Epithelial cell of proximal tubule (primary cell): ENCODE data around the gene CCNE1. TPM values are rescaled to one million over a fixed set of nuclear protein-coding genes. Genes with fewer than 3 reads are reported as not detected.
"Not testable (repeated sequence)": the region's sequence is repeated elsewhere in the genome, so short reads cannot be mapped to it uniquely, and the experiment has no call there.

ENCODE experiments used
- DNase-seq: peaks from one replicate; pipeline ENCODE4 v3.0.0-alpha.2; 2011; ENCODE audit warnings: low read depth
- H3K4me3 ChIP-seq: 2 replicates; pipeline ENCODE4 v1.5.1; 2011; ENCODE audit warnings: low read depth, mild to moderate bottlenecking, low read length
- total RNA-seq: library from RNA; depleted of rRNA; stranded (reverse); fragments of >200 nt; gene quantifications from 2 replicates; pipeline ENCODE4 v1.2.3, GENCODE V29; 2015
- TF ChIP-seq, protein P1 (sequence below): conservative IDR thresholded peaks from 2 replicates; pipeline ENCODE4 v1.5.1; 2012; ENCODE audit warnings: low read depth, mild to moderate bottlenecking, low read length

Gene CCNE1
- total RNA-seq, 1 donor from 2014 or later = 18.6 TPM

DNA sequence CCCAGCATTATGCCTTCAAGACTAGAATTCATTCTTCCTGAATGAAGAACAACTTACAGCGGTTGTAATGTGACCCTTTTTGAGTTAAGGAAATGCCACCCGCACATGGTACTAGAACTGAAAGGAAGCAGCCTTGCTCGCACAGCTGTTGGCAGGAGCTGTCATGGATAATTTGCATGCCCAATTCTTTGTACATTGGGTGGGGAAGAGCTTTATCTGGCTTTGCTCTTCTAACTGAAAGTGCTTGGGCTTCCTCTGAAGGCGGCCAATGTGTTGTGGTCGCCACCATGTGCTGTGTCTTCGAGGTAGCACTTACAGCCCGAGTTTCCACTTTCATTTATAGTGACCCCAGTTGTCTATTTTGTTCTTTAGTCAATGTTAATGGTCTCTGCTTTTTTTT, 3.4 kb downstream of the CCNE1 start:
- H3K4me3 ChIP-seq = no peak overlapping the region
- DNase-seq = no peak
- TF ChIP-seq, protein P1, sequence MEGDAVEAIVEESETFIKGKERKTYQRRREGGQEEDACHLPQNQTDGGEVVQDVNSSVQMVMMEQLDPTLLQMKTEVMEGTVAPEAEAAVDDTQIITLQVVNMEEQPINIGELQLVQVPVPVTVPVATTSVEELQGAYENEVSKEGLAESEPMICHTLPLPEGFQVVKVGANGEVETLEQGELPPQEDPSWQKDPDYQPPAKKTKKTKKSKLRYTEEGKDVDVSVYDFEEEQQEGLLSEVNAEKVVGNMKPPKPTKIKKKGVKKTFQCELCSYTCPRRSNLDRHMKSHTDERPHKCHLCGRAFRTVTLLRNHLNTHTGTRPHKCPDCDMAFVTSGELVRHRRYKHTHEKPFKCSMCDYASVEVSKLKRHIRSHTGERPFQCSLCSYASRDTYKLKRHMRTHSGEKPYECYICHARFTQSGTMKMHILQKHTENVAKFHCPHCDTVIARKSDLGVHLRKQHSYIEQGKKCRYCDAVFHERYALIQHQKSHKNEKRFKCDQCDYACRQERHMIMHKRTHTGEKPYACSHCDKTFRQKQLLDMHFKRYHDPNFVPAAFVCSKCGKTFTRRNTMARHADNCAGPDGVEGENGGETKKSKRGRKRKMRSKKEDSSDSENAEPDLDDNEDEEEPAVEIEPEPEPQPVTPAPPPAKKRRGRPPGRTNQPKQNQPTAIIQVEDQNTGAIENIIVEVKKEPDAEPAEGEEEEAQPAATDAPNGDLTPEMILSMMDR = no peak

DNA sequence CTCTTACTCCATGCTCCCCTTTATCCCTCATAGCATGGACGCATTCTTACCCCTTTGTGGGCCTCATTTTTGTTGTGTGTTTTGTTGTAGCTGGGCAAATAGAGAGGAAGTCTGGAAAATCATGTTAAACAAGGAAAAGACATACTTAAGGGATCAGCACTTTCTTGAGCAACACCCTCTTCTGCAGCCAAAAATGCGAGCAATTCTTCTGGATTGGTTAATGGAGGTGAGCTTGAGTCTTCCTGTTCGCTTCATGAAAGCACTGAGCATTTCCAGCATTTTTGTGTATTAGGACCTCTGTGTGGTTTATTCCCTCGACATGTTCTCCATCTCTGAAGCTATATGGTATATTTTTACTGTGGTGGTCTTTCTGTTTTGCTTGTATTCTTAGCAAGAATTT, 5.5 kb downstream of the CCNE1 start:
- DNase-seq = no peak
- no peak overlapping the region for H3K4me3 ChIP-seq
- TF ChIP-seq, protein P1 = no peak

DNA sequence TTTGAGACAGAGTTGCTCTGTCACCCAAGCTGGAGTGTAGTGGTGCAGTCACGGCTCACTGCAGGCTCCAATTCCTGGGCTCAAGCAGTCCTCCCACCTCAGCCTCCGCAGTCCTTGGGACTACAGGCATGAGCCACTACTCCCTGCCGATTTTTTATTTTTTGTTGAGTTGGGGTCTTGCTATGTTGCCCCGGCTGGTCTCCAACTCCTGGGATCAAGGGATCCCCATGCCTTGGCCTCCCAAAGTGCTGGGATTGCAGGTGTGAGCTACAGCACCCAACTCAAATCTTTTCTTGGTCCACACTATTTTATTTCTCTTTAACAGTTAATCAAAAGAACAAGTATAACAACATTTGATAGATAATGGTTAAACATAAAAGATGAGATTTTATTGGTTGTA, 7.5 kb downstream of the CCNE1 start:
- DNase-seq = no peak
- no peak overlapping the region for H3K4me3 ChIP-seq
- TF ChIP-seq, protein P1 = no peak

DNA sequence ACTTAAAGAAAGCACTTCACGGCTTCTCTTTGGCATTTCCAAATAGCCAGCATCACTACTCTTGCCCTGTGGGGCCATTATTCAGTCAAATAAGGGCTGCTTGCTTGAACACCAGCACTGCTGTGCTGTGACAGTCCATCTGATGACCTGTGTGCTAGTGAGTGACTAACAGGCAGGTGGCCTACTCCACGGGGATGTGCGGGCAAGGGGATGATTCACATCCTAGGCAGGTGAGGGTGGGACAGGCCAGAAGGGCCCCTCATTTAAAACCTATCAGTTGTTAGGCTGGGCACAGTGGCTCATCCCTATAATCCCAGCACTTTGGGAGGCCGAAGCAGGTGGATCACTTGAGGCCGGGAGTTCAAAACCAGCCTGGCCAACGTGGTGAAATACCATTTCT, 8.2 kb downstream of the CCNE1 start:
- TF ChIP-seq, protein P1 = no peak
- DNase-seq = no peak
- H3K4me3 ChIP-seq = no peak overlapping the region

DNA sequence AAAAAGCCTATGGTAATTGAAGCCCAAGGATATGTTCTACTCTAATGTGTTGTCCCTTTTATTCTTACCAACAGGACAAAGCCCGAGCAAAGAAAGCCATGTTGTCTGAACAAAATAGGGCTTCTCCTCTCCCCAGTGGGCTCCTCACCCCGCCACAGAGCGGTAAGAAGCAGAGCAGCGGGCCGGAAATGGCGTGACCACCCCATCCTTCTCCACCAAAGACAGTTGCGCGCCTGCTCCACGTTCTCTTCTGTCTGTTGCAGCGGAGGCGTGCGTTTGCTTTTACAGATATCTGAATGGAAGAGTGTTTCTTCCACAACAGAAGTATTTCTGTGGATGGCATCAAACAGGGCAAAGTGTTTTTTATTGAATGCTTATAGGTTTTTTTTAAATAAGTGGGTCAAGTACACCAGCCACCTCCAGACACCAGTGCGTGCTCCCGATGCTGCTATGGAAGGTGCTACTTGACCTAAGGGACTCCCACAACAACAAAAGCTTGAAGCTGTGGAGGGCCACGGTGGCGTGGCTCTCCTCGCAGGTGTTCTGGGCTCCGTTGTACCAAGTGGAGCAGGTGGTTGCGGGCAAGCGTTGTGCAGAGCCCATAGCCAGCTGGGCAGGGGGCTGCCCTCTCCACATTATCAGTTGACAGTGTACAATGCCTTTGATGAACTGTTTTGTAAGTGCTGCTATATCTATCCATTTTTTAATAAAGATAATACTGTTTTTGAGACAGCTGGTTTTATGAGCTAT, 12.0 kb downstream of the CCNE1 start:
- TF ChIP-seq, protein P1 = no peak

DNA sequence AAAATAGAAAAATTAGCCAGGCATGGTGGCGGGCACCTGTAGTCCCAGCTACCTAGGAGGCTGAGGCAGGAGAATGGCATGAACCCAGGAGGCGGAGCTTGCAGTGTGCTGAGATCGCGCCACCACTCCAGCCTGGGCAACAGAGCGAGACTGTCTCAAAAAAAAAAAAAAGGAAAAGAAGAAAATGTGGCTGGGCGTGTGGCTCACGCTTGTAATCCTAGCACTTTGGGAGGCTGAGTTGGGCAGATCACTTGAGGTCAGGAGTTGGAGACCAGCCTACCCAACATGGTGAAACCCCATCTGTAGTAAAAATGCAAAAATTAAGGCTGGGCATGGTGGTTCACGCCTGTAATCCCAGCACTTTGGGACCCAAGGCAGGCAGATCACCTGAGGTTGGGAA, 13.5 kb downstream of the CCNE1 start:
- H3K4me3 ChIP-seq, DNase-seq: not testable (repeated sequence)

More for the DNA sequence above, 12.0 kb downstream of the CCNE1 start:
- no peak overlapping the region for H3K4me3 ChIP-seq
- DNase-seq = no peak

DNA sequence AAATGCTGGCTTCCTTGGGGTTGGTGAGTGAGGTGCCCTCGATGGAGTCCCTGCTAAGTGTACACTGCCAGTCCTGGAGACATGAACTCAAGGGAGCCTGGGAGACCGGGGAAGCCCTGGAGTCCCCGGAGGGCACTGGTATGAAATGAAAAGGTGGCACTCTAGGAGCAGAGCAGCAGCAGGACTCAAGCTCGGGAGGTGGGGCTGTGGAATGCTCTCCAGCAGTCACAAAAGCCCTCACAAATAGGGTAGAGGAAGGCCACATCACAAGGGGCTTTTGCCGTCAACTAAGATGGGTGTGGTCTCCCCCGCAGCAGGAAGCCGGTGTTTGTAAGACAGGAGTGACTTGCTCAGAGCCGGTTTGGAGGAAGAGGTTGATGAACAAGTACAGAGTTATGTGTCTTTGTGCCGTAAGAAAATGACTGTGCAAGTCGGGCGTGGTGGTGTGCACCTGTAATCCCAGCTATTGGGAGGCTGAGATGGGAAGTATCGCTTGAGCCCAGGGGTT, 19.3 kb downstream of the CCNE1 start:
- no peak overlapping the region for H3K4me3 ChIP-seq
- no peak for DNase-seq
- TF ChIP-seq, protein P1 = no peak
